C4-2B (cell line): ENCODE results near the gene G6PC2.

Experiments
- CTCF ChIP-seq: fragments of 450-650 bp; conservative IDR thresholded peaks from 2 replicates; pipeline ENCODE4 v1.5.1; 2017; ENCODE audit warnings: mild to moderate bottlenecking
- ZFX ChIP-seq: fragments of 450-650 bp; IDR thresholded peaks from 2 replicates; pipeline ENCODE4 v1.6.1; 2017

GRCh38 chr2:168948621-168949212 is 47.6 kb downstream of the G6PC2 start:
- TF ChIP-seq CTCF (peak; percentile 81), ZFX (no peak)
